GM23248 (cell line): ENCODE measurements around the gene CYP26B1. TPM values are rescaled to one million over a fixed set of nuclear protein-coding genes. Genes with fewer than 3 reads are reported as not detected.

Experiments used
- DNase-seq: peaks from one replicate; pipeline ENCODE4 v3.0.0-alpha.2; 2015
- H2AFZ ChIP-seq: fragments of 200-600 bp; sonication (generic); 2 replicates; pipeline ENCODE4 v1.6.1; 2016; ENCODE audit warnings: antibody characterized with exemption
- H3F3A ChIP-seq: fragments of 200-600 bp; sonication (generic); 2 replicates; pipeline ENCODE4 v1.6.1; 2016; ENCODE audit warnings: mild to moderate bottlenecking, antibody characterized with exemption, mixed run types; ENCODE audit not compliant: insufficient read depth
- H3K27ac ChIP-seq: fragments of 200-600 bp; sonication (generic); 2 replicates; pipeline ENCODE4 v1.5.1; 2016; ENCODE audit warnings: mild to moderate bottlenecking
- H3K27me3 ChIP-seq: fragments of 200-600 bp; sonication (generic); replicated peaks from 2 replicates; pipeline ENCODE4 v1.6.1; 2016; ENCODE audit warnings: mild to moderate bottlenecking; ENCODE audit not compliant: insufficient read depth
- H3K36me3 ChIP-seq: fragments of 200-600 bp; sonication (generic); 2 replicates; pipeline ENCODE4 v1.6.1; 2016; ENCODE audit warnings: low read depth, mild to moderate bottlenecking
- H3K4me1 ChIP-seq: fragments of 200-600 bp; sonication (generic); 2 replicates; pipeline ENCODE4 v1.6.1; 2016; ENCODE audit warnings: mild to moderate bottlenecking; ENCODE audit not compliant: insufficient read depth
- H3K4me2 ChIP-seq: fragments of 200-600 bp; sonication (generic); one replicate; pipeline ENCODE4 v1.6.1; 2016; ENCODE audit warnings: mild to moderate bottlenecking; ENCODE audit not compliant: unreplicated experiment
- H3K4me3 ChIP-seq: fragments of 200-600 bp; sonication (generic); 2 replicates; pipeline ENCODE4 v1.5.1; 2016; ENCODE audit warnings: mild to moderate bottlenecking
- H3K79me2 ChIP-seq: fragments of 200-600 bp; sonication (generic); 2 replicates; pipeline ENCODE4 v1.6.1; 2016; ENCODE audit warnings: mild to moderate bottlenecking; ENCODE audit not compliant: insufficient read depth
- H3K9ac ChIP-seq: fragments of 200-600 bp; sonication (generic); 2 replicates; pipeline ENCODE4 v1.6.1; 2016; ENCODE audit warnings: mild to moderate bottlenecking
- H3K9me2 ChIP-seq: fragments of 200-600 bp; sonication (generic); 2 replicates; pipeline ENCODE4 v1.6.1; 2016; ENCODE audit warnings: mixed run types, mild to moderate bottlenecking, moderate library complexity; ENCODE audit not compliant: insufficient read depth
- H3K9me3 ChIP-seq: fragments of 200-600 bp; sonication (generic); one replicate; pipeline ENCODE4 v1.6.1; 2017; ENCODE audit warnings: low read depth
- H4K20me1 ChIP-seq: fragments of 200-600 bp; sonication (generic); 2 replicates; pipeline ENCODE4 v1.6.0; 2016; ENCODE audit not compliant: insufficient read depth
- EZH2 ChIP-seq: fragments of 200-600 bp; sonication (generic); IDR thresholded peaks from 2 replicates; pipeline ENCODE4 v1.6.1; 2018; ENCODE audit warnings: antibody characterized with exemption, mild to moderate bottlenecking; ENCODE audit not compliant: insufficient read depth, poor library complexity, severe bottlenecking
- EZH2phosphoT487 ChIP-seq: fragments of 200-600 bp; sonication (generic); IDR thresholded peaks from 2 replicates; pipeline ENCODE4 v1.6.1; 2018; ENCODE audit warnings: antibody characterized with exemption, moderate library complexity, mild to moderate bottlenecking, low read depth; ENCODE audit not compliant: insufficient read depth
- WGBS, 2 experiments: methylation state at CpG; one replicate each; pipeline ENCODE4 v1.1.6; 2015 to 2017; ENCODE audit warnings: low lambda C conversion rate in 2 of 2, low coverage in 1 of 2; ENCODE audit errors: missing lambda C conversion rate in 2 of 2; 5-methylcytosine and 5-hydroxymethylcytosine counted together
- in situ Hi-C: fragments of 300-500 bp; cut with MboI; formaldehyde crosslinking; loops from 2 replicates; pipeline ENCODE4 v1.15.0; 2020
- polyA plus RNA-seq: library from polyadenylated mRNA; unstranded; fragments of >200 nt; fragmentation: Nextera tagmentation; extraction: Ambion mirVana; gene quantifications from 2 replicates; pipeline ENCODE4 v1.2.1, GENCODE V29; 2016
- total RNA-seq: library from RNA; depleted of rRNA; stranded (reverse); fragments of >200 nt; shearing (Covaris generic); gene quantifications from 2 replicates; pipeline ENCODE4 v1.2.3, GENCODE V29; 2014

The CYP26B1 gene
- total and polyA plus RNA-seq, 2 experiments from 2014 or later, result 0.23 to 0.32 TPM

- in situ Hi-C loops, result loop anchor here (10.0 kb wide), 1 partner anchor 600 kb away; no protein-coding TSS in a partner anchor
These were observed 6.8 kb upstream of the CYP26B1 start for GRCh38 chr2:72154386-72154975.

GRCh38 chr2:72153924-72154323 lies 6.3 kb upstream of the CYP26B1 start:
- no peaks in the 10 kb centered on the region for H3K9me2 ChIP-seq
- H3K27me3 ChIP-seq, result peaks cover 28% of the 10 kb centered on the region
- DNase-seq, result no peak
- H3K9ac ChIP-seq, result no peak overlapping the region
- no peak overlapping the region for H2AFZ ChIP-seq
- no peak overlapping the region for H3K27ac ChIP-seq
- no peak for TF ChIP-seq EZH2
- TF ChIP-seq EZH2phosphoT487, result no peak
- H3F3A ChIP-seq, result no peaks in the 10 kb centered on the region
- H3K4me3 ChIP-seq, result no peak overlapping the region
- no peak overlapping the region for H3K4me2 ChIP-seq
- WGBS, 2 experiments, result 88 to 92% methylated on average over 5 of the region's 5 CpGs
- H3K4me1 ChIP-seq, result peaks cover 4% of the 10 kb centered on the region; the same call in 1 of the 2 replicates
- in situ Hi-C loops, result loop anchor here (10.0 kb wide), 1 partner anchor 599 kb away; no protein-coding TSS in a partner anchor
- H3K9me3 ChIP-seq, result no peaks in the 10 kb centered on the region
- no peaks in the 10 kb centered on the region for H4K20me1 ChIP-seq
- H3K36me3 ChIP-seq, result no peaks in the 10 kb centered on the region
- H3K79me2 ChIP-seq, result no peaks in the 10 kb centered on the region

More at GRCh38 chr2:72154386-72154975, 6.8 kb upstream of the CYP26B1 start:
- Histone ChIP-seq H4K20me1 (no peaks in the 10 kb centered on the region), H3K9me2 (no peaks in the 10 kb centered on the region), H2AFZ (no peak overlapping the region), H3K4me1 (peaks cover 1% of the 10 kb centered on the region; the same call in 1 of the 2 replicates), H3K9ac (no peak overlapping the region), H3K36me3 (no peaks in the 10 kb centered on the region), H3K79me2 (no peaks in the 10 kb centered on the region), H3K4me3 (no peak overlapping the region), H3K27me3 (peaks cover 24% of the 10 kb centered on the region), H3K4me2 (no peak overlapping the region), H3F3A (no peaks in the 10 kb centered on the region), H3K27ac (no peak overlapping the region), H3K9me3 (no peaks in the 10 kb centered on the region)
- DNase-seq, result no peak
- TF ChIP-seq EZH2, result no peak
- no peak for TF ChIP-seq EZH2phosphoT487
- WGBS, 2 experiments, result 70 to 75% methylated on average over 16 of the region's 16 CpGs

GRCh38 chr2:72153026-72153791 lies 5.5 kb upstream of the CYP26B1 start:
- H3K4me1 ChIP-seq, result peaks cover 4% of the 10 kb centered on the region; the same call in 1 of the 2 replicates
- in situ Hi-C loops, result loop anchor here (10.0 kb wide), 1 partner anchor 598 kb away; no protein-coding TSS in a partner anchor
- H3K9ac ChIP-seq, result no peak overlapping the region
- TF ChIP-seq EZH2phosphoT487 (no peak), EZH2 (no peak)
- DNase-seq, result no peak
- no peaks in the 10 kb centered on the region for H3K9me3 ChIP-seq
- peaks cover 29% of the 10 kb centered on the region for H3K27me3 ChIP-seq
- no peak overlapping the region for H3K27ac ChIP-seq
- WGBS, 2 experiments, result 90% methylated on average over 17 to 18 of the region's 18 CpGs
- no peaks in the 10 kb centered on the region for H3K79me2 ChIP-seq
- H3K4me3 ChIP-seq, result no peak overlapping the region
- H3K4me2 ChIP-seq, result no peak overlapping the region
- no peak overlapping the region for H2AFZ ChIP-seq
- H4K20me1 ChIP-seq, result no peaks in the 10 kb centered on the region
- H3K9me2 ChIP-seq, result no peaks in the 10 kb centered on the region
- no peaks in the 10 kb centered on the region for H3K36me3 ChIP-seq
- no peaks in the 10 kb centered on the region for H3F3A ChIP-seq

GRCh38 chr2:72150861-72151356 lies 3.2 kb upstream of the CYP26B1 start:
- Histone ChIP-seq H4K20me1 (no peaks in the 10 kb centered on the region), H3K4me2 (no peak overlapping the region), H3F3A (no peaks in the 10 kb centered on the region), H3K27me3 (peaks cover 38% of the 10 kb centered on the region), H3K9me2 (no peaks in the 10 kb centered on the region), H3K9ac (no peak overlapping the region), H3K79me2 (no peaks in the 10 kb centered on the region), H3K4me3 (no peak overlapping the region), H3K9me3 (no peaks in the 10 kb centered on the region), H3K4me1 (peaks cover 4% of the 10 kb centered on the region; the same call in 1 of the 2 replicates), H3K27ac (no peak overlapping the region), H2AFZ (no peak overlapping the region), H3K36me3 (no peaks in the 10 kb centered on the region)
- in situ Hi-C loops, result loop anchor here (10.0 kb wide), 1 partner anchor 596 kb away; no protein-coding TSS in a partner anchor
- TF ChIP-seq EZH2phosphoT487, result no peak
- no peak for TF ChIP-seq EZH2
- no peak for DNase-seq
- WGBS, 2 experiments, result 63 to 71% methylated on average over 2 of the region's 2 CpGs
